ENCODE results near the gene NPB.
A peak's percentile ranks its signal among the peaks of the same experiment; 100 is the strongest.

The NPB gene

GRCh38 chr17:81865733-81866439 lies 36.2 kb upstream of the NPB start:
- Histone ChIP-seq H3K27me3 (ENCODE audit: control insufficient read depth, low read length) (no peaks in the 10 kb centered on the region), H3K4me3 (ENCODE audit: low read length) (no peak overlapping the region), H3F3A (ENCODE audit: control insufficient read depth, insufficient read depth) (peaks cover 35% of the 10 kb centered on the region), H3K27ac (ENCODE audit: low read depth, low read length) (no peak overlapping the region), H3K9me2 (replicated peaks; ENCODE audit: control insufficient read depth, low read length) (no peaks in the 10 kb centered on the region), H3K4me1 (ENCODE audit: control insufficient read depth, low read length) (peaks cover 59% of the 10 kb centered on the region), H3K4me2 (ENCODE audit: low read length) (peak overlapping the region; percentile 2; the same call in 1 of the 2 replicates), H4K20me1 (ENCODE audit: control insufficient read depth, insufficient read depth, low read depth, low read length) (0 out of 2 replicates have a peak, but pooled peaks cover 5% of the 10 kb centered on the region), H3K79me2 (ENCODE audit: control insufficient read depth, low read length) (peaks cover 71% of the 10 kb centered on the region), H3K9me3 (ENCODE audit: control insufficient read depth, insufficient read depth, low read length) (no peaks in the 10 kb centered on the region), H3K36me3 (ENCODE audit: control insufficient read depth, low read length) (peaks cover 84% of the 10 kb centered on the region)
- TF ChIP-seq EZH2phosphoT487 (IDR thresholded peaks at IDR 0.05; ENCODE audit: borderline replicate concordance, low read length) = no peak
- TF ChIP-seq CTCF (IDR thresholded peaks at IDR 0.05; ENCODE audit: low read depth, low read length, poor library complexity, severe bottlenecking) = no peak

GRCh38 chr17:81866440-81867169 lies 35.4 kb upstream of the NPB start:
- Histone ChIP-seq H3K9me3 (ENCODE audit: control insufficient read depth, insufficient read depth, low read length) (no peaks in the 10 kb centered on the region), H3K27ac (ENCODE audit: low read depth, low read length) (peak overlapping the region; percentile 36; the same call in 1 of the 2 replicates), H3K9me2 (replicated peaks; ENCODE audit: control insufficient read depth, low read length) (no peaks in the 10 kb centered on the region), H3K27me3 (ENCODE audit: control insufficient read depth, low read length) (no peaks in the 10 kb centered on the region), H4K20me1 (ENCODE audit: control insufficient read depth, insufficient read depth, low read depth, low read length) (0 out of 2 replicates have a peak, but pooled peaks cover 5% of the 10 kb centered on the region), H3K4me3 (ENCODE audit: low read length) (no peak overlapping the region), H3K4me1 (ENCODE audit: control insufficient read depth, low read length) (peaks cover 59% of the 10 kb centered on the region), H3K36me3 (ENCODE audit: control insufficient read depth, low read length) (peaks cover 84% of the 10 kb centered on the region), H3K79me2 (ENCODE audit: control insufficient read depth, low read length) (peaks cover 68% of the 10 kb centered on the region), H3F3A (ENCODE audit: control insufficient read depth, insufficient read depth) (peaks cover 35% of the 10 kb centered on the region), H3K4me2 (ENCODE audit: low read length) (peak overlapping the region; percentile 2; the same call in 1 of the 2 replicates)
- TF ChIP-seq EZH2phosphoT487 (IDR thresholded peaks at IDR 0.05; ENCODE audit: borderline replicate concordance, low read length) = no peak
- TF ChIP-seq CTCF (IDR thresholded peaks at IDR 0.05; ENCODE audit: low read depth, low read length, poor library complexity, severe bottlenecking) = no peak

- H4K20me1 ChIP-seq (ENCODE audit: control insufficient read depth, insufficient read depth, low read depth, low read length) = 0 out of 2 replicates have a peak, but pooled peaks cover 5% of the 10 kb centered on the region
- peak overlapping the region; percentile 36 for H3K27ac ChIP-seq (ENCODE audit: low read depth, low read length)
- no peaks in the 10 kb centered on the region for H3K9me3 ChIP-seq (ENCODE audit: control insufficient read depth, insufficient read depth, low read length)
- H3K9me2 ChIP-seq (replicated peaks; ENCODE audit: control insufficient read depth, low read length) = no peaks in the 10 kb centered on the region
- H3K79me2 ChIP-seq (ENCODE audit: control insufficient read depth, low read length) = peaks cover 68% of the 10 kb centered on the region
- peaks cover 35% of the 10 kb centered on the region for H3F3A ChIP-seq (ENCODE audit: control insufficient read depth, insufficient read depth)
- H3K4me1 ChIP-seq (ENCODE audit: control insufficient read depth, low read length) = peaks cover 59% of the 10 kb centered on the region
- H3K36me3 ChIP-seq (ENCODE audit: control insufficient read depth, low read length) = peaks cover 83% of the 10 kb centered on the region
- no peaks in the 10 kb centered on the region for H3K27me3 ChIP-seq (ENCODE audit: control insufficient read depth, low read length)
- TF ChIP-seq CTCF (IDR thresholded peaks at IDR 0.05; ENCODE audit: low read depth, low read length, poor library complexity, severe bottlenecking) (no peak), EZH2phosphoT487 (IDR thresholded peaks at IDR 0.05; ENCODE audit: borderline replicate concordance, low read length) (no peak)
- H3K4me3 ChIP-seq (ENCODE audit: low read length) = no peak overlapping the region
- peak overlapping the region; percentile 2; the same call in 1 of the 2 replicates for H3K4me2 ChIP-seq (ENCODE audit: low read length)
Observed at GRCh38 chr17:81867170-81867990, 34.7 kb upstream of the NPB start.

All from DOHH2 (cell line).